Right lung (tissue), 5 donors: ENCODE results near the gene GRSF1. TPM values are rescaled to one million over a fixed set of nuclear protein-coding genes. Genes with fewer than 3 reads are reported as not detected.
A peak's percentile ranks its signal among the peaks of the same experiment; 100 is the strongest.
"Not testable (repeated sequence)": the region's sequence is repeated elsewhere in the genome, so short reads cannot be mapped to it uniquely, and the experiment has no call there.

ENCODE experiments used
- DNase-seq, 2 donors: peaks; one replicate each; pipeline ENCODE4 v3.0.0-alpha.2; 2013
- polyA plus RNA-seq, 5 donors: library from polyadenylated mRNA; unstranded; fragments of 120-200 nt; gene quantifications; one replicate each; pipeline versions ENCODE4 v1.2.1 to v1.2.3, GENCODE V29; 2013; ENCODE audit warnings: inconsistent platforms in 1 of 5, low replicate concordance in 1 of 5; ENCODE audit not compliant: insufficient read length in 5 of 5, insufficient read depth in 1 of 5

Gene GRSF1
- polyA plus RNA-seq, 5 donors, result 122 to 138 (median 133) TPM

DNA sequence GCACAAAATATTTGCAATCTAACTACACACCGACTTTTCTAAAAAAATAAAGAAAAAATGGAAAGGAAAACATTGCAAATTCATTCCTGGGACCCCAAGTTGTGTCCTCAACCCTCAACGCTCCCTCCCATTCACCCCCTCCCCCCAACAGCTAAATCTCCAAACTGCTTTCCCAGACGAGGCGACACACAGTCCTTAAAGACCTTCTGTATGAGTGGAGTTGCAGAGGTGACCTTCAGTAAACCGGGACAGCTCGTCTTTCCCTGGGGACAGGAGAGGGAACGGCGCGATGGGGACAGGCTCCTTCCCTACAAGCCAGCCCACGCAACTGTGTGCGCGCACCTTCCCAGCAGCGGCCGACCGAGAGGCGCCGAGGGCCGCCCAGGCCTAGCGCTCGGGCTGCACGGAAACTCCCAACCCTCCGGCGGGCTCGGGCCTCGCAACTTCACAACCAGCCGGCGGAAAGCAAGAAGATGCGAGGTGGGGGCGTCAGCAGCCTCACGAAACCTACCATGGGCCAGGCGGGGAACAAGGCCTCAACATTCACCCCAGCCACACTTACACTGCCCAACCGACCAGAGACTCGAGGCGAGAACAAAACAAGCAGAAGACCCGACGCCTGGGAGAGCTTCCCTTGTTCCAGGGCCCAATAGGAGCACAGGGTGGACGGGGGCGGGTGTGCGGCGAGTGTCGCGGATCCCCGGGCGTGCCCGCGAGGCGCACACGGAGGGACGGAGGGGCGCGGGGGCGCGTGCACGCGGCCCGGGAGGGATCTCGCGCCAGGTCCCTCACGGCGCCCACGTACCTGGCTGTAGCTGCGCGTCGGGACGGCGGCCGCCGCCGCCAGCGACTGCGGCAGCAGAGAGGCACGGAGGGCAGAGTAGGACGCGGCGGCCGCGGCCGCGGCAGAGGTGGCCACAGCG is 763 bp downstream of the GRSF1 start:
- peak; percentile 67 to 73 for DNase-seq

DNA sequence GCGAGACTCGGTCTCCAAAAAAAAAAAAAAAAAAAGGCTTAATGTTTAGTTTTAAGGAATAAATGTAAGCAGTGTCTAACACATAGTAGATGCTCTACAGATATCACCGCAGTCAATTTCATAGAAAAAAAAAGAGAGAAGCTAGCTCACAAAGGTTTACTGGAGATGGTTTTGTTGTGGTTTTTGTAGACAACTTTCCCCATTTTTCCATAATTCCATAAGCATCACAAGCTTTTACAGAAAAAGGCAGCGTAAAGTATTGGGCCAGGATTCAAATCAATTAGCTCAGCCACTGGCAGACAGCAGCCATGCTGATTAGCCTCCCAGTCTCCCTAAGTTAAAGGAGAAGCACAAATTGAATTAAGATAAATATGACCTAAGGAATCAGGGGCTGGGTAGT is 1.5 kb downstream of the GRSF1 start:
- DNase-seq, result peak in 1 of 2 donors; percentile 20

DNA sequence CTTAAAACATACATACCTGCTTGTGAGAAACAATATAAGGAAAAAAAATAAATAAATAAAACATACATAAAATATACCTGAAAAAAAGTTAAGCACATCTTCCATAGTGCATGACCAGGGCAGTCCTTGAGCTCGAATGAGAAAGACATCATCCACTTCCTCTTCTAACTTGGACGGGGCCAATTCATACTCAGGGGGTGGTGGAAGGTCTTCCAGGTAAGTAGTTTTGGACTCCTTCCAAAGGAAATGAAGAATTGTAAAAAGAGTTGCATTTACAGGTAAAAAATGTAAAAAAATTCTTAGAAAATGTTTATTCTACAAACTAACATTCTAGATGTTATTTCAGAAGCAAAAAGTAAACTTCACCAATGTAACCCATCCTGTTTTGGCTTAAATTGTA is 3.6 kb downstream of the GRSF1 start:
- no peak for DNase-seq

DNA sequence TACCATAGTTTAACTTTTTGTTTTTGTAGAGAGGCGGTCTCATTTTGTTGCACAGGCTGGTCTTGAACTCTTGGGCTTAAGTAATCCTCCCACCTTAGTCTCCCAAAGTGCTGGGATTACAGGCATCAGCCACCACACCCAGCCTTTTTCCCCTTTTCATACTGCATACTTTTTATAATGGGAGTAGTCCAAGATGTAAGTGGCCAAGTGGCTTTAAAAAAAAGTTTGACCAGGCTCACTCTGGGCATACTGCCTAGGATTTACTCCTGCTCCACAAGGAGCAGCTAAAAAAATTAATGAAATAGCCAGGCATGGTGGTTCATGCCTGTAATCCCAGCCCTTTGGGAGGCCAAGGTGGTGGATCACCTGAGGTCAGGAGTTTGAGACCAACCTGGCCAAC is 6.0 kb downstream of the GRSF1 start:
- no peak for DNase-seq

DNA sequence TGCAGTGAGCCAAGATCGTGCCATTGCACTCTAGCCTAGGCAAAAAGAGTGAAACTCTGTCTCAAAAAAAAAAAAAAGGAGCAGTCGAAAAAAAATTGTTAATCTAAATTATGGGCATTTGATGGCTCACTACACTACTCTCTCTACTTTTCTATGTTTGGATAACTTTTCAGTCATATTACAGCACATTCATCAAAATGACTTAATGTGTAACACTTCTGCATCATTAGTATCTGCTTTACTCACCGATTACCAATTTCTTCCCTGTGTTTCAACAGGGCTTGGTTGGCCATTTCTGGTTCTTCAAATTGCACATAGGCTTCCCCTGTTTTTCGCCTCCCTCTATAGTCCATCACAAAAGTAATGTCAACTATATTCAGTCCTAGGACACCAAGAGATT is 8.4 kb downstream of the GRSF1 start:
- DNase-seq, result no peak

DNA sequence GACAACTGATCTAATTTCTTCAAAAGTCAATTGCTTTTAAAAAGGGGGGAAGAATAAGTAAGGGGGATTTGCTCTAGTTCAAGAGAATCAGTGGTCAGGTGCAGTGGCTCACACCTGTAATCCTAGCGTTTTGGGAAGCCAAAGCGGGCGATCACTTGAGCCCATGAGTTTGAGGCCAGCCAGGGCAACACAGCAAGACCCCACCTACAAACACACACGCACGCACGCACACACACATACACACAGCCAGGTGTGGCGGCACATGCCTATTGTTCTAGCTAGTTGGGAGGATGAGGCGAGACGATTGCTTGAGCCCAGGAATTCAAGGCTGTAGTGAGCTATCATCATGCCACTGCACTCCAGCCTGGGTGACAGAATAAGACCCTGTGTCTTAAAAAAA is 9.6 kb downstream of the GRSF1 start:
- DNase-seq, result no peak

DNA sequence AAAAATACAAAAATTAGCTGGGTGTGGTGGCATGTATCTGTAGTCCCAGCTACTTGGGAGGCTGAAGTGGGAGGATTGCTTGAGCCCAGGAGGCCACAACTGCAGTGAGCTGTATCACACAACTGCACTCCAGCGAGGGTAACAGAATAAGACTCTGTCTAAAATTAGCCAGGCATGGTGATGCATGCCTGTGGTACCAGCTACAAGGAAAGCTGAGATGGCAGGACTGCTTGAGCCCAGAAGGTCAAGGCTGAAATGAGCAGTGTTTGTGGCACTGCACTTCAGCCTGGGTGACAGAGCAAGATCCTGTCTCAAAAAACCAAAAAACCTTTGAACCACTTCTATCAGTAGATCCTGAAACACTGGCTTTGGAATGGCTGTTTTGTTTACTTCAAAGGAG is 10.2 kb downstream of the GRSF1 start:
- DNase-seq, result no peak

DNA sequence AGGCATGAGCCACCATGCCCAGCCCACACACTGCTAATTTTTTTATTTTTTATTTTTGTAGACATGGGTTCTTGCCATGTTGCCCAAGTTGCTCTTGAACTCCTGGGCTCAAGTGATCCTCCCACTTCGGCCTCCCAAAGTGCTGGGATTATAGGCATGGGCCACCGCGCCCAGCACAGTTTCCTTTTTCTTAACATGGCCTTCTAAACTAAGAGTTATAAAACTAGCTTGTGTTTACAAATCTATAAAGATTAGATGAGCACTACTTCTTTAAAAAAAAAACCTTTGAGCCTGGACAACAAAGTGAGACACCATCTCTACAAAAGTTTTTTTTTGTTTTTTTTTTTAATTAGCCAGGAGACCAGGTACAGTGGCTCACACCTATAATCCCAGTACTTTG is 10.7 kb downstream of the GRSF1 start:
- no peak for DNase-seq

DNA sequence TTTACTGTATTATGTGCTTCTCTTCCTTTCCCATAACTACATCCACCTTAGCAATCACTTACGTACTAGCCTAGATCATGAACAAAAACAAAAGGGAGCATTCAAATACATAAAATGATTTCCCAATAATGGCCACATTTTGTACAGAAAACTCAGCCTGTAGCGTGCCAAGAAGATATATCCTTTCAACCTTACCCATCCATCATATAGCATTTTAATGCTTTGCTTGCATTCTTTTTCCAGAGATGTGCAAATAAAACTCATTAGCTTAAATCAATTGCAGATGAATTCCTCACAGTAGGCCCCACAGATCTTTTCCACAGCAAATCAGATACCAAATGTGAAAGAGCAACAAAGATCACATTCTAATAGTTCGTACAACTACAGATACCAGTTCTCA is 20.8 kb downstream of the GRSF1 start:
- no peak for DNase-seq

DNA sequence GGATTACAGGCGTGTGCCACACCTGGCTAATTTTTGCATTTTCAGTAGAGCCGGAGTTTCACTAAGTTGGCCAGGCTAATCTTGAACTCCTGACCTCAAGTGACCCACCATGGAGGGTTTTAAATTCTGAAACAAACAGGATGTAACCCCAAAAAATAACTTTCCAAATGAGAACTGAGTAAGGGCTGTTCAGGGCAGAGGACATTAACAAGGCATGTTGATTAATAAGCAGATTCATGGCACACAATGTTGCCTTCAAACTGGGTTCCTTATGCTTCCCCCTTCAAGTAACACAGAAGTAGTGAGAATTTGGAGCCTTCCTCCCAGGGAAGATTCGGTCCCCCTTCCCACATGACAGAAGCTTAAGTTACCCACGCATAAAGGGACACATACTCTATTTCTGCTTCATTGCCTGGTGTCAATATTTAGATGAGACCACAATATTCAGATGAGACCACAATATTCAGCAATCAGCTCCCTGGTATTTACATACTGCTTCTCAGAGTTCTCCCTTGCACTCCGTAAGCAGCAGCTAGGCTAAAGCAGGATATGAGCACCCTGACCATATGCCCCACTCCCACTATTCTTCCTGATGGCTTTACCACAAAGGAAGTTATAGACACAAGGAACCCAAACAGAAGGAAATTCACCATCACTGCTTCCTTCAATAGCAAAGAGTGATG is 21.4 kb downstream of the GRSF1 start:
- DNase-seq, result no peak

DNA sequence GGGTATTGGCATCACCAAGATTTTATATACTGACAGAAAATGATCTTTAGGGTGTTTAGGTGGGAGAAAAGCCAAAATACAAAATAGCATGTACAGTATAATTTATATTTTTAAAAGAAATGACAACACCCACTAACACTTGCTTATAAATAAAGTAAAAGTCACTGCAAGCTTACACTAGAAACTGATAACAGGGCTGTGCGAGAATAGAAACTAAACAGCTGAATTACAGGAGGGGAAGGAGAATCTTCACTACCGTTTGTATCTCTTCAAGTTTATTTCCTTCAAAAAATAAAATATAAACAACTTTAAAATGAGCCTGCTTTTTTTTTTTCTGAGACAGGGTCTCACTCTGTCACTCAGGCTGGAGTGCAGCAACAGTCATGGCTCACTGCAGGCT is 22.8 kb downstream of the GRSF1 start:
- DNase-seq, result no peak

DNA sequence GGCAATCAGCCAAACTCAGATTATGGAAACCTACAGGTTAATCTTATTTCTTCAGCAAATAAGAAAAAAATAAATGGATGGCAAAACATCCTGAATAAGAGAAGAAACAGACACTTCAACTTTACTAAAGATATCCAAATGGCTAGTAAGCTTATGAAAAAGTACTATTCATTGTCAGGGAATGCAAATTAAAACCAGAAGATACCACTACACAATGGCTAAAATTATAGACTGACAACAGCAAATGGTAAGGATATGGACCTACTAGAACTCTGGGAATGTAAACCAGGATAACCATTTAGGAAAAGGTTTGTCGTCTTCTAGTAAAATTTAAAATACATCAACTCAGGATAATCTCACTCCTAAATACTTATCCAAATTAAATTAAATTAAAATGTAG is 24.3 kb downstream of the GRSF1 start:
- DNase-seq, result no peak

DNA sequence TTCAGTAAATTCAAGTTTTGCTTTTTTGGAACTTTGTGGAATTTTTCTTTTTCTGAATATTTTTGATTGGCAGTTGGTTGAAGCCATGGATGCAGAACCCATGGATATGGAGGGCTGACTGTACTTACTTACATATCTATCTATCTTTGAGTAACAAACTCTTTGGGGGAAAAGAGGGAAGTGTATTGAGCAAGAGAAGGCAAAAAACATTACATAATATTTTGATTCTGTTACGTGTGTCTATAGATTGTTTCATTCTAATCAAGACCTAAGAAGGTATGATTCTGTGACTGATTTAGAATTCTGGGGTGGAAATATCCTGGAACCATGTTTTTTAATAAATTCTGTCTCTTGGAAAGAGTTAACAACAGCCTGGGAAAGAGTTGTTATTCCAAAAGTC is 31.5 kb downstream of the GRSF1 start:
- DNase-seq, result no peak

DNA sequence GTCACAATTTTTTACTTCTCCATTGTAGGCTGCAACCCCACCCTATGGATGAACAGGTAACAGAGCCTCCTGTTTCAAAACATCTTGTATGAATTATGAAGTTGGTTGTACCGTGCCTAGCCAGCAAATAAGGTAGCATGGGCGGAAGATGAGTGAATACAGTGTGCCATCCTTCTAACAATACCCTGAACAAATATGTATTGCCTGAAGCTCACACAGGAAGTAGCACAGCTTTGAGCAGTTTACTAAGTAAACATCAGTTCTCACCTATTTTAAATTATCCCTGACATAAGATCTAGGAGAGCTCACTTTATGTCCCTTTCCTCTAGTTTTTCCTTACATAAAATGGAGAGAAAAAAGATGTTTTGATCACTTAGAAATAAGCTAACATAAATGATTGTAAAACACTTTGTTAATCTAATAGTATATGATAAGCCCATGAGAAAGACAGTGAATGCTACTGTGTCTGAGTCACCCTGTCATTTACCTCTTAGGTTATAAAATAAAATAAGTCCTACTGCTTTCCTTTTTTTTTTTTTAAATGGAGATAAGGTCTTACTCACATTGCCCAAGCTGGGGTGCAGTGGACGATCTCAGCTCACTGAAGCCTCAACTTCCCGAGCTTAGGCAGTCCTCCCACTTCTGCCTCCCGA is 36.6 kb downstream of the GRSF1 start:
- no peak for DNase-seq

DNA sequence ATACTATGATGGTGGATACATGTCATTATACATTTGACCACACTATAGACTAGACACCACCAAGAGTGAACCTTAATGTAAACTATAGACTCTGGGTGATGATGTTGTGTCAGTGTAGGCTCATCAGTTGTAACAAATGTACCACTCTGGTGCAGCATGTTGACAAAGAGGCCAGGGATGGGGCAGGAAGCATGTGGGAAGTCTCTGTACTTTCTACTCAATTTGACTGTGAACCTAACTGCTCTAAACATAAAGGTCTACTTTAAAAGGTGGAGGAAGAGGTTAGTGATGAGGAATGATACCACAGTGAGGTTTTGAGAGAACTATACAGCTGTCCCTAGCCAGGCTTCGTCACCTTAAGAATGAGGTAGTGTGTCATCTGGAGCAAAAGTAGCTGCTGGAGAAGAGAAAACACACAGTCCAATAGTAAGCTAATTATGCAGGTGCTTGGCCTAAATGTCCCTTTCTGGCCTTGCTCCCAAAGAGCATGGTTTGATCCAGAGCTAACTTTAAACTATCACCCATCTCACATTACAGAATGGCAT is 38.4 kb downstream of the GRSF1 start:
- DNase-seq, result no peak

DNA sequence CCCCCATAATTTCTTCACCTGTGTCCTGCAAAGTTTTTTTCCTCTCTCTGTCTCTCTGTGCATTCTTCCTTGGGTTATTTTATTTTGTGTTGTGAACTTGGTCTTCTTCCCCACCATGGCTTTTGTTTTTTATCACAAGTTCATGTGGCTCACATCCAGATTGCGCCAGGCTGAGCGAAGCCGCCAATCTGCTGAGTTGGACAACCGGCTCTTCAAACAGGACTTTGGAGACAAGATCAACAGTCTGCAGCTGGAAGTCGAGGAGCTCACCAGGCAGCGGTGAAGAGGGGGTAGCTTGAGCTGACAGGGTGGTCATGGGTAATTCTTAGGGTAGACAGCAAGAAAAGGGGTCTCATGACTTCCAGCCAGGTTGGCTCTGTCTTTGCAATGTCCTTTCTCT is 46.1 kb downstream of the GRSF1 start:
- DNase-seq, result no peak

DNA sequence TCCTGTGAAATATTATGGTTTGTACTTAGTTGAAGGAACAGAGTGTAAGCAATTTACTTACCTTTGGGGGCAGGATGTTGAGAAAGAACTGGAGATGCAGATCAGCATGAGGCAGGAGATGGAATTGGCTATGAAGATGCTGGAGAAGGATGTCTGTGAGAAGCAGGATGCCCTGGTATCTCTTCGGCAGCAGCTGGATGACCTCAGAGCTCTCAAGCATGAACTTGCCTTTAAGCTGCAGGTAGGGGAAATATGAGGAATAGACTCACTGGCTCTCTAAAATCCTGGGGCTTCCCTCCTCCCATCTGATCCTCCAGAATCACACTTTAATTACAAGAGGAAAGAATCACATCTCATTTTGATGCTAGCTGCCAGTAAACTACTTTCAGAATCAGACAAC is 51.0 kb downstream of the GRSF1 start:
- no peak for DNase-seq

DNA sequence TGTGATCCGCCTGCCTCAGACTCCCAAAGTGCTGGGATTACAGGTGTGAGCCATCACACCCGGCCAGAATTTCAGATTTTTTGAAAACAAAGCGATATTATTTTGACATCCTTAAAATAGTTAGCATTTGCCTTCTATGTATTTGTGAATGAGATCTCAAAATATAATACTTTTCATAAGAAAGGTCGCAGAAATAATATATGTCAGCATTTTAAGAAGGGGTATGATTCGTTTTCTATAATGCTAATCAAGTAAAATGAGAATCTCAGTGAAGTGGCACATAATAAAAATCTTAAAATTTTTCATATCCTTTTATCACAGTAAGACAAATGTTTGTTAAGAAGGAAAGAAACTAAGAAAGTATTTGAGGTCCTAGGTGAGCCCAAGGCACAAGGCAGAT is 52.2 kb downstream of the GRSF1 start:
- no peak for DNase-seq

DNA sequence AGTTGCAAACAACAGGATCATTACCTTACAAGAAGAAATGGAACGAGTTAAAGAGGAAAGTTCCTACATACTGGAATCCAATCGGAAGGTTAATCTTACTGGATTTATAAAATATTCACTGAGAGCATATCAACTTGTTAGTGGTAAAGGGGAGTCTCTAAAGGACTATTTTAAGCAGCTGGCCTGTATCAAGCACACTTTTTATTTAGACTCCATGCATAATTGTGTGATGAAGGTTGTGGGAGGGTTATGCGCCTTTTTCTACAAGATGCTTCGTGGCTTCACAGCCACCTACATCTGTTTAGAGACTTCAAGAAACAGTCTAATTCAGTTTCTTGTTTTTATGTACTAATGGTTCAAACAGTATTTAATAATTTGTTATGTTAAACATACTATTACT is 56.6 kb downstream of the GRSF1 start:
- DNase-seq, result peak; percentile 30 to 39

DNA sequence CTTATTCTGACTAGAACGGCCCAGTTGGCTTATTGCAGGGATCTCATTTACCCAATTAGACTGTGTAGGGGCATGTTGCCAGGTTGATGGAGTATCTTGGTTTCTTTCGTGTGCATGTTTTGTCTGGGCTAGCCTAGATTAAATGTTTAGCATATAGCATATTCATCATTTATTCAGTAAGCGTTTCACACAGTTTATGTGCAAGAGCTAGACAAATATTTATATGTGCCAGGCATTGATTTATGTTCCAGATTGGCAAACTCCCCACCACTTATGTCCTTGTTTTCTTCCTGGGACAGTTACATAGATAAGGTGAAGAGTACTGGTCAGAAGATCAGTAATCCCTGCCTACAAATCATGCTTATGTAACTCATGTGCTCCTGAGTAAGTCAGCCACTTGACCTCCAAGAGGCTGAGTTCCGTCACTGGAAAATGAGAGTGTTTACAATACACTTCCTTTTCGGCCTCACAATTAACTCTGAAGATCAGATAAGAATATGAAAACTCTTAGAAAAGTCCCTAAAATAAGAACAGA is 60.7 kb downstream of the GRSF1 start:
- DNase-seq, result peak; percentile 64

DNA sequence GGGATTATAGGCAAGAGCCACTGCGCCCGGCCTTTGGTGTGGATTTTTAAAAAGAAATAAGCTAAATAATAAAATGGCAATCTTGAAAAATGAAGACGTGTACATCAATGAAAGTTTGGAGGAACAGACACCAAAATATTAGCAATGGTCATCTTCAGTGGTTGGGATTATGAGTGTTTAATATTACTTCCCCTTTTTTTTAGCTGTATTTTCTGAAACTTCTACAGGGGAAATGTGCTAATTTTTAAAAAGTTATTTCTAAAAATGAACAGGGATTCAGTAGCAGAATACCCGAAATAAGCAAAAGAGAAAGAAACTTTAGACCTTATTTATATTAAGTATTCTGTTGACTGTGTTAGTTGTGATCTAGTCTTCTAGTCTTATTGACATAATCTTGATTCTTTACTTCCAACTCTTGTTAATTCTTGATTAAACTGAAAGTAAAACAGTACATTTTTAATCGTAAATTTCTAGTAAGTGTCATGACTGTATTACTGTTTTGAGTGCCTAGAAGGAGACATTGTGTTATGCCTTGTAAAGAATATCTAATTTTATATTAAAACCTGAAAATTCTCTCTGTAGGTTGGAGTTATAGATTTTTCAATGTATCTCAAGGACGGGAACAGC is 66.6 kb downstream of the GRSF1 start:
- DNase-seq, result no peak

DNA sequence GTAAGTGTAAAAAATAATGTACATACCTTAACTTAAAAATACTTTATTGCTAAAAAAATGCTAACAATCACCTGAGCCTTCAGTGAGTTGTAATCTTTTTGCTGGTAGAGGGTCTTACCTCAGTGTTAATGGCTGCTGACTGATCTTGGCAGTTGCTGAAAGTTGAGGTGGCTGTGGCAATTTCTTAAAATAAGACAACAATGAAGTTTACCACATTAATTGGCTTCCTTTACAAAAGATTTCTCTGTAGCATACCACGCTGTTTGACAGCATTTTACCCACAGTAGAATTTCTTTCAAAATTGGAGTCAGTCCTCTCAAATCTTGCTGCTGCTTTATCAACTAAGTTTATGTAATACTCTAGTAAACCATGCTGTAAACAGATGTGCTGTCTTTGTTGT is 70.3 kb downstream of the GRSF1 start:
- DNase-seq, result not testable (repeated sequence)
